ENCODE data around the gene FAM81B. TPM values are rescaled to one million over a fixed set of nuclear protein-coding genes. Genes with fewer than 3 reads are reported as not detected.

The FAM81B gene
- polyA plus RNA-seq, 1 donor from 2014 or later = not detected

- Histone ChIP-seq H3K4me2 (ENCODE audit: low read length) (no peak overlapping the region), H3K27ac (ENCODE audit: low read length) (no peak overlapping the region), H4K20me1 (ENCODE audit: insufficient read depth) (no peaks in the 10 kb centered on the region), H3K36me3 (ENCODE audit: insufficient read depth, low read length) (no peaks in the 10 kb centered on the region), H3K4me3 (ENCODE audit: low read length) (no peak overlapping the region), H3K9me3 (ENCODE audit: low read length) (no peaks in the 10 kb centered on the region), H2AFZ (ENCODE audit: low read depth, low read length) (no peak overlapping the region), H3K9me2 (ENCODE audit: insufficient read depth, low read length) (no peaks in the 10 kb centered on the region), H3K27me3 (ENCODE audit: insufficient read depth, low read depth, low read length) (no peaks in the 10 kb centered on the region), H3K9ac (ENCODE audit: low read length) (no peak overlapping the region), H3K79me2 (replicated peaks; ENCODE audit: insufficient read depth, low read length) (no peaks in the 10 kb centered on the region), H3F3A (ENCODE audit: insufficient read depth, low read length, poor library complexity, severe bottlenecking) (no peaks in the 10 kb centered on the region)
- TF ChIP-seq EP300 (conservative IDR thresholded peaks at IDR 0.05; ENCODE audit: poor library complexity, severe bottlenecking) (no peak), TAF1 (IDR thresholded peaks at IDR 0.05; ENCODE audit: low read depth) (no peak), EZH2 (IDR thresholded peaks at IDR 0.05; ENCODE audit: borderline replicate concordance, insufficient read depth, low read length, poor library complexity, severe bottlenecking) (no peak)
Observed at GRCh38 chr5:95393279-95393678, 2.1 kb downstream of the FAM81B start.

- H3K9me3 ChIP-seq (ENCODE audit: low read length) = no peaks in the 10 kb centered on the region
- no peaks in the 10 kb centered on the region for H3K9me2 ChIP-seq (ENCODE audit: insufficient read depth, low read length)
- TF ChIP-seq REST (IDR thresholded peaks at IDR 0.05; ENCODE audit: borderline replicate concordance) (no peak), POLR2AphosphoS5 (IDR thresholded peaks at IDR 0.05) (no peak), CTCF (IDR thresholded peaks at IDR 0.05; ENCODE audit: poor library complexity, severe bottlenecking) (no peak), EZH2 (IDR thresholded peaks at IDR 0.05; ENCODE audit: borderline replicate concordance, insufficient read depth, low read length, poor library complexity, severe bottlenecking) (no peak), MXI1 (conservative IDR thresholded peaks at IDR 0.05; ENCODE audit: poor library complexity, severe bottlenecking) (no peak), RAD21 (conservative IDR thresholded peaks at IDR 0.05) (no peak)
- no peak overlapping the region for H3K27ac ChIP-seq (ENCODE audit: low read length)
- no peaks in the 10 kb centered on the region for H3K79me2 ChIP-seq (replicated peaks; ENCODE audit: insufficient read depth, low read length)
- no peak overlapping the region for H3K4me3 ChIP-seq (ENCODE audit: low read length)
- no peaks in the 10 kb centered on the region for H4K20me1 ChIP-seq (ENCODE audit: insufficient read depth)
- no peak overlapping the region for H2AFZ ChIP-seq (ENCODE audit: low read depth, low read length)
- H3K36me3 ChIP-seq (ENCODE audit: insufficient read depth, low read length) = no peaks in the 10 kb centered on the region
- no peak overlapping the region for H3K4me2 ChIP-seq (ENCODE audit: low read length)
- H3K9ac ChIP-seq (ENCODE audit: low read length) = no peak overlapping the region
- H3K27me3 ChIP-seq (ENCODE audit: insufficient read depth, low read depth, low read length) = no peaks in the 10 kb centered on the region
- H3F3A ChIP-seq (ENCODE audit: insufficient read depth, low read length, poor library complexity, severe bottlenecking) = no peaks in the 10 kb centered on the region
Observed at GRCh38 chr5:95398989-95399388, 7.8 kb downstream of the FAM81B start.

- Histone ChIP-seq H3K4me2 (ENCODE audit: low read length) (no peak overlapping the region), H3K4me3 (ENCODE audit: low read length) (no peak overlapping the region), H2AFZ (ENCODE audit: low read depth, low read length) (no peak overlapping the region)
Observed at GRCh38 chr5:95401626-95402025, 10.5 kb downstream of the FAM81B start.

More at GRCh38 chr5:95401626-95402025, 10.5 kb downstream of the FAM81B start:
- TF ChIP-seq SMC3 (conservative IDR thresholded peaks at IDR 0.05; ENCODE audit: poor library complexity) (no peak), POLR2AphosphoS5 (IDR thresholded peaks at IDR 0.05) (no peak), REST (IDR thresholded peaks at IDR 0.05; ENCODE audit: borderline replicate concordance) (no peak), MXI1 (conservative IDR thresholded peaks at IDR 0.05; ENCODE audit: poor library complexity, severe bottlenecking) (no peak), CTCF (IDR thresholded peaks at IDR 0.05; ENCODE audit: poor library complexity, severe bottlenecking) (no peak), EZH2 (IDR thresholded peaks at IDR 0.05; ENCODE audit: borderline replicate concordance, insufficient read depth, low read length, poor library complexity, severe bottlenecking) (no peak), EP300 (conservative IDR thresholded peaks at IDR 0.05; ENCODE audit: poor library complexity, severe bottlenecking) (no peak), TAF1 (IDR thresholded peaks at IDR 0.05; ENCODE audit: low read depth) (no peak), RAD21 (conservative IDR thresholded peaks at IDR 0.05) (no peak)
- Histone ChIP-seq H3K9me2 (ENCODE audit: insufficient read depth, low read length) (no peaks in the 10 kb centered on the region), H3F3A (ENCODE audit: insufficient read depth, low read length, poor library complexity, severe bottlenecking) (no peaks in the 10 kb centered on the region), H3K9ac (ENCODE audit: low read length) (no peak overlapping the region), H3K36me3 (ENCODE audit: insufficient read depth, low read length) (no peaks in the 10 kb centered on the region), H4K20me1 (ENCODE audit: insufficient read depth) (no peaks in the 10 kb centered on the region), H3K27me3 (ENCODE audit: insufficient read depth, low read depth, low read length) (no peaks in the 10 kb centered on the region), H3K9me3 (ENCODE audit: low read length) (no peaks in the 10 kb centered on the region), H3K79me2 (replicated peaks; ENCODE audit: insufficient read depth, low read length) (no peaks in the 10 kb centered on the region), H3K27ac (ENCODE audit: low read length) (no peak overlapping the region)
